H9 (cell line): ENCODE results near the gene NOX5. TPM values are rescaled to one million over a fixed set of nuclear protein-coding genes. Genes with fewer than 3 reads are reported as not detected.

Source experiments
- DNase-seq: peaks from one replicate; pipeline ENCODE4 v3.0.0-alpha.2; 2017
- H2AFZ ChIP-seq: one replicate; pipeline ENCODE4 v1.6.1; 2013; ENCODE audit warnings: mild to moderate bottlenecking, low read length, control low read depth, moderate library complexity
- H2AK5ac ChIP-seq: 2 replicates; pipeline ENCODE4 v1.6.1; 2013; ENCODE audit warnings: low read length, control low read depth, mixed read lengths; ENCODE audit not compliant: insufficient read length
- H2BK120ac ChIP-seq: one replicate; pipeline ENCODE4 v1.6.1; 2013; ENCODE audit warnings: low read depth, mild to moderate bottlenecking, low read length, control low read depth, inconsistent platforms; ENCODE audit not compliant: poor library complexity, severe bottlenecking
- H2BK12ac ChIP-seq: 2 replicates; pipeline ENCODE4 v1.6.1; 2013; ENCODE audit warnings: low read length, control low read depth, mixed read lengths, low read depth; ENCODE audit not compliant: insufficient read length
- H2BK15ac ChIP-seq: 2 replicates; pipeline ENCODE4 v1.6.1; 2013; ENCODE audit warnings: low read depth, low read length, control low read depth
- H2BK20ac ChIP-seq: one replicate; pipeline ENCODE4 v1.6.1; 2013; ENCODE audit warnings: low read depth, mild to moderate bottlenecking, low read length, control low read depth, inconsistent platforms; ENCODE audit not compliant: poor library complexity, severe bottlenecking
- H2BK5ac ChIP-seq: 2 replicates; pipeline ENCODE4 v1.6.1; 2013; ENCODE audit warnings: low read length, control low read depth, mixed read lengths; ENCODE audit not compliant: insufficient read length
- H3K14ac ChIP-seq: 2 replicates; pipeline ENCODE4 v1.6.1; 2013; ENCODE audit warnings: low read length, control low read depth; ENCODE audit not compliant: insufficient read depth
- H3K18ac ChIP-seq: 2 replicates; pipeline ENCODE4 v1.6.1; 2013; ENCODE audit warnings: low read depth, mild to moderate bottlenecking, mixed read lengths, low read length, control low read depth; ENCODE audit not compliant: insufficient read length
- H3K23ac ChIP-seq: 2 replicates; pipeline ENCODE4 v1.6.1; 2013; ENCODE audit warnings: low read length, control low read depth, mixed read lengths, low read depth; ENCODE audit not compliant: insufficient read length
- H3K23me2 ChIP-seq: 2 replicates; pipeline ENCODE4 v1.6.1; 2013; ENCODE audit warnings: low read depth, mild to moderate bottlenecking, mixed read lengths, low read length, control low read depth; ENCODE audit not compliant: insufficient read length, poor library complexity, severe bottlenecking
- H3K27ac ChIP-seq: 2 replicates; pipeline ENCODE4 v1.5.1; 2013; ENCODE audit warnings: low read length, control low read depth, mixed read lengths, low read depth; ENCODE audit not compliant: insufficient read length
- H3K27me3 ChIP-seq: 2 replicates; pipeline ENCODE4 v1.6.1; 2013; ENCODE audit warnings: low read length, control low read depth, inconsistent platforms; ENCODE audit not compliant: insufficient read depth
- H3K4ac ChIP-seq: 2 replicates; pipeline ENCODE4 v1.6.1; 2013; ENCODE audit warnings: low read depth, mild to moderate bottlenecking, control low read depth, inconsistent platforms, low read length, moderate library complexity
- H3K4me1 ChIP-seq: 2 replicates; pipeline ENCODE4 v1.6.1; 2013; ENCODE audit warnings: low read length, control low read depth, inconsistent platforms; ENCODE audit not compliant: insufficient read depth
- H3K4me2 ChIP-seq: 2 replicates; pipeline ENCODE4 v1.6.1; 2013; ENCODE audit warnings: low read length, control low read depth, mixed read lengths; ENCODE audit not compliant: insufficient read length, insufficient read depth
- H3K56ac ChIP-seq: 2 replicates; pipeline ENCODE4 v1.6.1; 2013; ENCODE audit warnings: low read depth, mild to moderate bottlenecking, mixed read lengths, low read length, control low read depth; ENCODE audit not compliant: insufficient read length
- H3K79me1 ChIP-seq: 2 replicates; pipeline ENCODE4 v1.6.1; 2013; ENCODE audit warnings: low read depth, mild to moderate bottlenecking, moderate library complexity, low read length, control low read depth, inconsistent platforms; ENCODE audit not compliant: insufficient read depth, poor library complexity, severe bottlenecking
- H3K79me2 ChIP-seq: 2 replicates; pipeline ENCODE4 v1.6.1; 2013; ENCODE audit warnings: low read length, control low read depth, inconsistent platforms; ENCODE audit not compliant: insufficient read depth
- H3K9ac ChIP-seq: 2 replicates; pipeline ENCODE4 v1.6.1; 2013; ENCODE audit warnings: low read length, control low read depth, mixed read lengths; ENCODE audit not compliant: insufficient read length; ENCODE audit errors: extremely low read depth
- H3K9me3 ChIP-seq: one replicate; pipeline ENCODE4 v1.6.1; 2013; ENCODE audit warnings: low read depth, low read length, inconsistent platforms; ENCODE audit not compliant: control insufficient read depth
- H3T11ph ChIP-seq: one replicate; pipeline ENCODE4 v1.6.1; 2013; ENCODE audit warnings: mild to moderate bottlenecking, low read length, control low read depth, inconsistent platforms
- H4K20me1 ChIP-seq: one replicate; pipeline ENCODE4 v1.6.1; 2013; ENCODE audit not compliant: control insufficient read depth, insufficient read length, insufficient read depth
- H4K5ac ChIP-seq: 2 replicates; pipeline ENCODE4 v1.6.1; 2013; ENCODE audit warnings: low read depth, mild to moderate bottlenecking, mixed read lengths, low read length, control low read depth; ENCODE audit not compliant: insufficient read length
- H4K8ac ChIP-seq: replicated peaks from 2 replicates; pipeline ENCODE4 v1.6.1; 2013; ENCODE audit warnings: low read length, control low read depth, mixed read lengths, low read depth; ENCODE audit not compliant: insufficient read length
- H4K91ac ChIP-seq: 2 replicates; pipeline ENCODE4 v1.6.1; 2013; ENCODE audit warnings: low read depth, mild to moderate bottlenecking, moderate library complexity, mixed read lengths, low read length, control low read depth; ENCODE audit not compliant: insufficient read length
- H3K27ac Mint-ChIP-seq, 3 experiments: 2 replicates in 2 of 3; 3 replicates in 1 of 3; pipeline ENCODE4 v1.8.0; 2020 to 2021; ENCODE audit warnings: mixed read lengths in 3 of 3, mild to moderate bottlenecking in 1 of 3, moderate library complexity in 1 of 3
- H3K27me3 Mint-ChIP-seq: 2 replicates; pipeline ENCODE4 v1.8.0; 2021; ENCODE audit warnings: low read depth, mild to moderate bottlenecking, moderate library complexity, mixed read lengths
- H3K36me3 Mint-ChIP-seq, 3 experiments: 2 replicates in 2 of 3; 3 replicates in 1 of 3; pipeline ENCODE4 v1.8.0; 2020 to 2021; ENCODE audit warnings: low read depth in 3 of 3, mixed read lengths in 3 of 3; ENCODE audit not compliant: insufficient read depth in 1 of 3
- H3K4me1 Mint-ChIP-seq, 2 experiments: 2 replicates each; pipeline ENCODE4 v1.8.0; 2020; ENCODE audit warnings: mixed read lengths in 2 of 2
- H3K4me3 Mint-ChIP-seq, 2 experiments: 2 replicates in 1 of 2; 3 replicates in 1 of 2; pipeline ENCODE4 v1.8.0; 2020 to 2021; ENCODE audit warnings: mild to moderate bottlenecking in 2 of 2, mixed read lengths in 2 of 2, moderate library complexity in 1 of 2
- H3K9me3 Mint-ChIP-seq, 2 experiments: 2 replicates in 1 of 2; 3 replicates in 1 of 2; pipeline ENCODE4 v1.8.0; 2020; ENCODE audit warnings: mild to moderate bottlenecking in 2 of 2, mixed read lengths in 2 of 2, moderate library complexity in 1 of 2
- WGBS: extraction: QIAGEN DNeasy Blood & Tissue Kit; methylation state at CpG from one replicate; pipeline ENCODE4 v1.1.7; 2013; ENCODE audit warnings: missing lambda C conversion rate, low lambda C conversion rate, mixed read lengths; ENCODE audit not compliant: insufficient read length; ENCODE audit errors: extremely low coverage; 5-methylcytosine and 5-hydroxymethylcytosine counted together
- total RNA-seq: library from RNA; stranded (reverse); gene quantifications from 2 replicates; pipeline ENCODE4 v1.2.1, GENCODE V29; 2021
- TF ChIP-seq, protein P1 (sequence below): fragments of 200-600 bp; sonication (generic); conservative IDR thresholded peaks from 3 replicates; pipeline ENCODE4 v1.8.0; 2021; ENCODE audit warnings: antibody characterized with exemption, mild to moderate bottlenecking

The NOX5 gene
- total RNA-seq, 1 experiment from 2014 or later = 0.04 TPM

DNA sequence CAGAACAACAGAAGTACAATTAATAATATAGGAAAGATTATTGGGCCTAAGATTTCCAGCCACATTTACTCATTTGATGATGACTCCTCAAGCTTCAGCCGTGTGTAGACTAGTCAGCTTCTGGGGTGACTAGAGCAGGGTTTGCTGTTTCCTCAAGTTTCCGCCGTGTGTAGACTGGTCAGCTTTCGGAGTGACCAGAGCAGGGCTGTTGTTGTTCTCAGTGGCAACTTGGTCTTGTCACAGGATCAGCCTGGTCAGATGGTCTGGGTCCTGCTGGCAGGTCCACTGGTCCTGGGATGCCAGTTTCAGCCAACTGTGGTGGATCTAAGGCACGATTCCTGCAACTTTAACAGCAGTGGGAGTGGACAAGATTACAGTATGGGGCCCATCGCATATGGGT lies 21.8 kb upstream of the NOX5 start:
- no peaks in the 10 kb centered on the region for H3K27me3 ChIP-seq
- no peak for DNase-seq
- H3K4me1 Mint-ChIP-seq = peaks cover 32% of the 10 kb centered on the region in 2 experiments
- no peak overlapping the region for H3K4me2 ChIP-seq
- H2BK120ac ChIP-seq = no peak overlapping the region
- no peak overlapping the region for H3K4ac ChIP-seq
- H3K36me3 Mint-ChIP-seq = peaks cover 7 to 19% (median 12%) of the 10 kb centered on the region in 3 experiments
- H3K18ac ChIP-seq = no peak overlapping the region
- H2AFZ ChIP-seq = no peak overlapping the region
- H4K5ac ChIP-seq = no peak overlapping the region
- H2BK15ac ChIP-seq = no peak overlapping the region
- H3K79me2 ChIP-seq = no peaks in the 10 kb centered on the region
- H3K9me3 ChIP-seq = no peaks in the 10 kb centered on the region
- peaks cover 5% of the 10 kb centered on the region; the same call in 1 of the 2 replicates for H3K4me1 ChIP-seq
- no peak overlapping the region for H3K9ac ChIP-seq
- H3K4me3 Mint-ChIP-seq = no peak overlapping the region
- no peak overlapping the region for H4K91ac ChIP-seq
- H3K27me3 Mint-ChIP-seq = peaks cover 29% of the 10 kb centered on the region
- no peak overlapping the region for H3K23ac ChIP-seq
- no peak overlapping the region for H4K8ac ChIP-seq
- H3K14ac ChIP-seq = no peak overlapping the region; the same call in 1 of the 2 replicates
- H2BK12ac ChIP-seq = no peak overlapping the region
- H2BK5ac ChIP-seq = no peak overlapping the region
- H2BK20ac ChIP-seq = no peak overlapping the region
- H4K20me1 ChIP-seq = no peaks in the 10 kb centered on the region
- H3K9me3 Mint-ChIP-seq = peaks cover 15 to 21% of the 10 kb centered on the region in 2 experiments
- H3K27ac ChIP-seq = no peak overlapping the region
- H2AK5ac ChIP-seq = no peak overlapping the region
- WGBS = no CpG with 5 or more reads among the region's 6 CpGs
- no peaks in the 10 kb centered on the region for H3K79me1 ChIP-seq
- TF ChIP-seq, protein P1, sequence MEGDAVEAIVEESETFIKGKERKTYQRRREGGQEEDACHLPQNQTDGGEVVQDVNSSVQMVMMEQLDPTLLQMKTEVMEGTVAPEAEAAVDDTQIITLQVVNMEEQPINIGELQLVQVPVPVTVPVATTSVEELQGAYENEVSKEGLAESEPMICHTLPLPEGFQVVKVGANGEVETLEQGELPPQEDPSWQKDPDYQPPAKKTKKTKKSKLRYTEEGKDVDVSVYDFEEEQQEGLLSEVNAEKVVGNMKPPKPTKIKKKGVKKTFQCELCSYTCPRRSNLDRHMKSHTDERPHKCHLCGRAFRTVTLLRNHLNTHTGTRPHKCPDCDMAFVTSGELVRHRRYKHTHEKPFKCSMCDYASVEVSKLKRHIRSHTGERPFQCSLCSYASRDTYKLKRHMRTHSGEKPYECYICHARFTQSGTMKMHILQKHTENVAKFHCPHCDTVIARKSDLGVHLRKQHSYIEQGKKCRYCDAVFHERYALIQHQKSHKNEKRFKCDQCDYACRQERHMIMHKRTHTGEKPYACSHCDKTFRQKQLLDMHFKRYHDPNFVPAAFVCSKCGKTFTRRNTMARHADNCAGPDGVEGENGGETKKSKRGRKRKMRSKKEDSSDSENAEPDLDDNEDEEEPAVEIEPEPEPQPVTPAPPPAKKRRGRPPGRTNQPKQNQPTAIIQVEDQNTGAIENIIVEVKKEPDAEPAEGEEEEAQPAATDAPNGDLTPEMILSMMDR = no peak
- no peaks in the 10 kb centered on the region for H3K23me2 ChIP-seq
- H3T11ph ChIP-seq = no peak overlapping the region
- no peak overlapping the region for H3K56ac ChIP-seq
- peak overlapping the region in 1 of 3 experiments; percentile 32; a peak in 1 of 7 replicates for H3K27ac Mint-ChIP-seq
